Suprapubic skin (tissue), 4 donors: ENCODE measurements around the gene NIPSNAP2.

Source experiments
- POLR2A ChIP-seq, 2 donors: fragments of 450-650 bp; IDR thresholded peaks; one replicate each; pipeline ENCODE4 v1.6.1; 2017; ENCODE audit warnings: antibody characterized with exemption in 2 of 2, mild to moderate bottlenecking in 2 of 2, moderate library complexity in 2 of 2
- POLR2AphosphoS5 ChIP-seq, 3 donors: sonication (generic); formaldehyde crosslinking; IDR thresholded peaks; one replicate each; pipeline ENCODE4 v1.6.1; 2017; ENCODE audit warnings: antibody characterized with exemption in 3 of 3
- TF ChIP-seq, protein P1 (sequence below), 2 donors: fragments of 200-600 bp in 1 of 2; fragments of 450-650 bp in 1 of 2; sonication (generic) in 1 of 2; IDR thresholded peaks; one replicate each; pipeline ENCODE4 v1.5.1; 2016 to 2019; ENCODE audit warnings: antibody characterized with exemption in 2 of 2, mild to moderate bottlenecking in 1 of 2, moderate library complexity in 1 of 2

DNA sequence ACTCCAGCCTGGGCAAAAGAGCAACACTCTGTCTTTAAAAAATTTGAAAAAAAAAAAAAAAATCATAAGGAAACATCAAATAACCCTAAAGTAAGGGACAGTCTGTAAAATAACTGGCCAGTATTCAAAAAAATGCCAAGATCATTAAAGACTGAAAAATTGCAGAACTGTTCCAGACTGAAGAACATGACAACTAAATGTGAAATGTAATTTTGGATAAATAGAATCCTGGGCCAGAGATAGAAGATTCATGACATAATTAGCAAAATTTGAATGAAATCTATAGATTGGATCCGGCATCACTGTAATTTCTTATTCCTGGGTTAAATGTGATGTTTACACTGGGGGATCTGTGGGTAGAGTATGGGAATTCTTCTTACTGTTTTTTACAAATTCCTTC, 83.9 kb downstream of the NIPSNAP2 start:
- TF ChIP-seq, protein P1, sequence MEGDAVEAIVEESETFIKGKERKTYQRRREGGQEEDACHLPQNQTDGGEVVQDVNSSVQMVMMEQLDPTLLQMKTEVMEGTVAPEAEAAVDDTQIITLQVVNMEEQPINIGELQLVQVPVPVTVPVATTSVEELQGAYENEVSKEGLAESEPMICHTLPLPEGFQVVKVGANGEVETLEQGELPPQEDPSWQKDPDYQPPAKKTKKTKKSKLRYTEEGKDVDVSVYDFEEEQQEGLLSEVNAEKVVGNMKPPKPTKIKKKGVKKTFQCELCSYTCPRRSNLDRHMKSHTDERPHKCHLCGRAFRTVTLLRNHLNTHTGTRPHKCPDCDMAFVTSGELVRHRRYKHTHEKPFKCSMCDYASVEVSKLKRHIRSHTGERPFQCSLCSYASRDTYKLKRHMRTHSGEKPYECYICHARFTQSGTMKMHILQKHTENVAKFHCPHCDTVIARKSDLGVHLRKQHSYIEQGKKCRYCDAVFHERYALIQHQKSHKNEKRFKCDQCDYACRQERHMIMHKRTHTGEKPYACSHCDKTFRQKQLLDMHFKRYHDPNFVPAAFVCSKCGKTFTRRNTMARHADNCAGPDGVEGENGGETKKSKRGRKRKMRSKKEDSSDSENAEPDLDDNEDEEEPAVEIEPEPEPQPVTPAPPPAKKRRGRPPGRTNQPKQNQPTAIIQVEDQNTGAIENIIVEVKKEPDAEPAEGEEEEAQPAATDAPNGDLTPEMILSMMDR (IDR thresholded peaks at IDR 0.05), result no peak
- TF ChIP-seq POLR2A (IDR thresholded peaks at IDR 0.05) (no peak), POLR2AphosphoS5 (IDR thresholded peaks at IDR 0.05) (no peak)
